Kidney (tissue), 14 donors: ENCODE data around the gene NASP. TPM values are rescaled to one million over a fixed set of nuclear protein-coding genes. Genes with fewer than 3 reads are reported as not detected.

Source experiments
- DNase-seq, 5 donors: peaks; one replicate each; pipeline ENCODE4 v3.0.0-alpha.2; 2013 to 2020
- FAIRE-seq: peaks from 2 replicates; lab custom pipeline; 2012; peaks lifted over from hg19 to GRCh38; lab: Jason Lieb, UNC
- H3K27ac ChIP-seq, 2 donors: one replicate each; pipeline ENCODE4 v1.7.0; 2013; ENCODE audit warnings: low read depth in 2 of 2, low read length in 2 of 2, inconsistent platforms in 1 of 2
- H3K27me3 ChIP-seq: one replicate; pipeline ENCODE4 v1.7.1; 2013; ENCODE audit warnings: low read length, inconsistent platforms; ENCODE audit not compliant: control insufficient read depth, insufficient read depth
- H3K36me3 ChIP-seq, 3 donors: one replicate each; pipeline versions ENCODE4 v1.7.0 to v1.7.1; 2013; ENCODE audit warnings: low read length in 3 of 3, control low read depth in 1 of 3, inconsistent platforms in 1 of 3; ENCODE audit not compliant: insufficient read depth in 3 of 3, control insufficient read depth in 2 of 3
- H3K4me1 ChIP-seq, 3 donors: one replicate each; pipeline versions ENCODE4 v1.7.0 to v1.7.1; 2013; ENCODE audit warnings: low read length in 3 of 3, inconsistent platforms in 1 of 3, low read depth in 1 of 3; ENCODE audit not compliant: control insufficient read depth in 2 of 3, insufficient read depth in 2 of 3
- H3K4me3 ChIP-seq, 3 donors: one replicate each; pipeline versions ENCODE4 v1.7.0 to v1.8.1; 2013; ENCODE audit warnings: low read length in 3 of 3, control low read depth in 1 of 3, inconsistent platforms in 1 of 3
- H3K9ac ChIP-seq, 3 donors: one replicate each; pipeline versions ENCODE4 v1.7.0 to v1.7.1; 2013; ENCODE audit warnings: low read length in 3 of 3, control low read depth in 1 of 3, inconsistent platforms in 1 of 3
- H3K9me3 ChIP-seq, 3 donors: one replicate each; pipeline versions ENCODE4 v1.7.0 to v1.7.1; 2013; ENCODE audit warnings: low read length in 3 of 3, control low read depth in 1 of 3, inconsistent platforms in 1 of 3; ENCODE audit not compliant: control insufficient read depth in 2 of 3, insufficient read depth in 1 of 3
- intact Hi-C: fragments of 100-400 bp; cut with DNase I; formaldehyde crosslinking; loops from one replicate; pipeline ENCODE4 v1.11.1; 2022
- polyA plus RNA-seq: library from polyadenylated mRNA; stranded (reverse); fragments of 350-450 nt; fragmentation: Illumina TruSeq; extraction: RNeasy Lipid Tissue Mini Kit (QIAGEN cat#74804); gene quantifications from one replicate; pipeline ENCODE4 v1.2.3, GENCODE V29; 2014; ENCODE audit warnings: low read depth, low replicate concordance; ENCODE audit not compliant: insufficient read depth
- total RNA-seq: library from RNA; stranded (reverse); fragmentation: NEBNext Ultra II Directional; extraction: Animal tissue kit (Norgen Biotek cat#: 25700); gene quantifications from one replicate; pipeline ENCODE4 v1.2.1, GENCODE V29; 2021
- TF ChIP-seq, protein P1 (sequence below): IDR thresholded peaks from 3 replicates; pipeline ENCODE4 v1.5.1; 2012; ENCODE audit warnings: mild to moderate bottlenecking, moderate library complexity, borderline replicate concordance; ENCODE audit not compliant: insufficient read depth; ENCODE audit errors: extremely low read depth
- donor health status: control.
- donor health status: control.
- donor health status: control.
- donor health status: control.
- donor health status: control.
- donor health status: DM: yes; HTN: yes; CAD: no.
- donor health status: Normal renal cell carcinoma (clear cell type).

NASP gene
- total and polyA plus RNA-seq, 2 donors from 2014 or later = 49.5 to 51.6 TPM

DNA sequence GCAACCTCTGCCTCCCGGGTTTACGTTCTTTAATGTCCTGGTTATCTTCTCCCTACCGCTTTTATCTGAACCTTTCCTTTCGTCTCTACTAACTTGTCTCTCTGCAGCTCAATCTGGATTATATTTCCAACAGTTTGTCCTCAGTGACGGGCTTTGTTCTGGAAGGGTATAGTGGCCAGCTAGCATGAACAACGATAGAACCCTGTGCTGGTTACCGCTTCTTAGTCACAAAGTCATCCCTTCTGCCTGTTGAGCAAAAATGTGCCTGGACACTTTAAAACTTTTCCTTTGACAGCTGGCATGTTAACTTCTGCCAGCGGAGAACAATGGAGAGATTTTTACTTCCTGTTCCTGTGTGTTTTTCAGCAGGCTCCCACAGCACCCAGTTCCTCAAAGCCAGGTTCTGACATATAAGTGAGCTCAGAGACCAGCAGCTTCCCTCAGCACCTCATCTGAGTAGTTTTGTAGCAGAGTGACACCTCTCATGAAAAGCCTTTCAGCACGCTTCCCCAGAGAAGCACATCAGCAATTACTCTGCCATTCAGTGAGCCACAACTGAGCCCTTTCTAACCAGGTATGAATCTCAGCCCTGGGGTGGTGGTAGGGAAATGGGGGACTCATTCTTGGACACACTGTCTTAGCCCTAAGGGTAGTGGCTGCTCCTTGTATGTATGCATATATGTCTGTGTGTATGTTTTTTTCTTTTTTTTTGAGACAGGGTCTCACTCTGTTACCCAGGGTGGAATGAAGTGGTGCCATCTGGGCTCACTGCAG lies 63.6 kb downstream of the NASP start:
- DNase-seq = no peak
- H3K9me3 ChIP-seq = no peaks in the 10 kb centered on the region
- H3K27me3 ChIP-seq = no peaks in the 10 kb centered on the region
- H3K9ac ChIP-seq = no peak overlapping the region
- FAIRE-seq = no peak
- H3K27ac ChIP-seq = no peak overlapping the region
- H3K4me3 ChIP-seq = no peak overlapping the region
- TF ChIP-seq, protein P1, sequence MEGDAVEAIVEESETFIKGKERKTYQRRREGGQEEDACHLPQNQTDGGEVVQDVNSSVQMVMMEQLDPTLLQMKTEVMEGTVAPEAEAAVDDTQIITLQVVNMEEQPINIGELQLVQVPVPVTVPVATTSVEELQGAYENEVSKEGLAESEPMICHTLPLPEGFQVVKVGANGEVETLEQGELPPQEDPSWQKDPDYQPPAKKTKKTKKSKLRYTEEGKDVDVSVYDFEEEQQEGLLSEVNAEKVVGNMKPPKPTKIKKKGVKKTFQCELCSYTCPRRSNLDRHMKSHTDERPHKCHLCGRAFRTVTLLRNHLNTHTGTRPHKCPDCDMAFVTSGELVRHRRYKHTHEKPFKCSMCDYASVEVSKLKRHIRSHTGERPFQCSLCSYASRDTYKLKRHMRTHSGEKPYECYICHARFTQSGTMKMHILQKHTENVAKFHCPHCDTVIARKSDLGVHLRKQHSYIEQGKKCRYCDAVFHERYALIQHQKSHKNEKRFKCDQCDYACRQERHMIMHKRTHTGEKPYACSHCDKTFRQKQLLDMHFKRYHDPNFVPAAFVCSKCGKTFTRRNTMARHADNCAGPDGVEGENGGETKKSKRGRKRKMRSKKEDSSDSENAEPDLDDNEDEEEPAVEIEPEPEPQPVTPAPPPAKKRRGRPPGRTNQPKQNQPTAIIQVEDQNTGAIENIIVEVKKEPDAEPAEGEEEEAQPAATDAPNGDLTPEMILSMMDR = no peak
- H3K36me3 ChIP-seq = peaks cover 11 to 14% (median 12%) of the 10 kb centered on the region in 3 donors
- H3K4me1 ChIP-seq = peaks cover 0 to 7% (median 0%) of the 10 kb centered on the region in 3 donors
- intact Hi-C loops = no loop called here

DNA sequence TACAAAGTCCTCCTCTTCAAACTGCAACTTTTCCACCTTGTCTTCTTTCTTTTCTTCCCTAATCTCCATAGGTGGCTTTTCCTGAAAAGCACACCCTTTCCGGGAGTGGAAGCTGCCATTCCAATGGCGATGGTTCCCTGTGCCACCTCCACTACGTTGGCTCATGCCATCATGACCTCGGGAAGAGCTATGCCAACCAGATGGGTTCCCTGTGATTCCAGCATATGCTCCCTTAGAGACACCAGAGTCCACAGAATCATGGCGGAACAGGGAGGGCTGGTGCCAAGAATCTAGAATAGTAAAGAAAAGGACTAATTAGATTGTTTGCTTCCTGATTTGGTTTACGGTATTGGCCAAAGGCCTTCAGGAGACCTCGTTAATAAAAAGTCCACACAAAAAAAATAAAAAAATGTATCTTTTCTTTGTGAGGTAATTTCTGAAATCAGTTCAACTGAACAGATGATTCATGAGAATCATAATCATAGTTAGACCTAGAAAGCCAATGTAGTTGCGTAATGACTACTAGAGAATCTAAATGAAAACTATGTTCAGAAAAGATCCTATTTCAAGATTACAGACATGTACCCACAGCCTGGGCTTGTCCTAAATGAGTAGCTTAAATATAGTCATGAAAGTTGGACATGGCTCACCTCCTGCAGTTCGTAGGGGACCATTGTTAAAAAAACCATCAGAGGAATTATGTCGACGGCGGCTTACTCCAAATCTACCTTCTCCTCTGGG lies 70.9 kb downstream of the NASP start:
- FAIRE-seq = no peak
- H3K27ac ChIP-seq = no peak overlapping the region
- intact Hi-C loops = no loop called here
- H3K36me3 ChIP-seq = peaks cover 16 to 70% (median 34%) of the 10 kb centered on the region in 3 donors
- TF ChIP-seq, protein P1 = no peak
- no peaks in the 10 kb centered on the region for H3K4me1 ChIP-seq
- H3K9me3 ChIP-seq = no peaks in the 10 kb centered on the region
- no peak overlapping the region for H3K9ac ChIP-seq
- H3K4me3 ChIP-seq = no peak overlapping the region
- no peak for DNase-seq
- no peaks in the 10 kb centered on the region for H3K27me3 ChIP-seq

DNA sequence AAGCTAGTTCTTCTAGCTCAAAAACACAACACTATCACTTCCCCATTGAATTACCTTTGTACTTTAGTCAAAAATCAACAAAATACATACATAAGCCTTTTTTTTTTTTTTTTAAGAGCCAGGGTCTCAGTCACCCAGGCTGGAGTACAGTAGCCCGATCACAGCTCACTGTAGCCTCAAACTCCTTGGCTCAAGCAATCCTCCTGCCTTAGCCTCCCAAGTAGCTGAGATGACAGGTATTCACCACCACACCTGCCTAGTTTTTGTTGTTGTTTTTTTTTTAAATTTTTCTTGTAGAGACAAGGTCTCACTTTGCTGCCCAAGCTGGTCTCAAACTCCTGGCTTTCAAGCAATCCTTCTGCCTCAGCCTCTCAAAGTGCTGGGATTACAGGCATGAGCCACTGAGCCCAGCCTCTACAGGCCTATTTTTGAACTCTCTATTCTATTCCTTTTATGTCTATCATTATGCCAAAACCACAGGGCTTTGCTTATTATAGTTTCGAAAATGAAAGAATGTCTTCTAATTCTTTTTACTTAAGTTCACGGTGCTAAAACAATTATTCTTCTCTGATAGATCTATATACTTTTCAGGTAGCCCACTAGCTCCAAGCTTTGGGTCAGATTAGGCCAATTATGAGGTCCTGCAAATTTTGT lies 72.9 kb downstream of the NASP start:
- Histone ChIP-seq H3K27me3 (no peaks in the 10 kb centered on the region), H3K9me3 (no peaks in the 10 kb centered on the region), H3K4me1 (no peaks in the 10 kb centered on the region), H3K27ac (no peak overlapping the region), H3K36me3 (peaks cover 7 to 66% (median 26%) of the 10 kb centered on the region in 3 donors), H3K9ac (no peak overlapping the region), H3K4me3 (no peak overlapping the region)
- intact Hi-C loops = no loop called here
- FAIRE-seq = no peak
- TF ChIP-seq, protein P1 = no peak
- no peak for DNase-seq
